Stimulated activated CD8-positive, alpha-beta memory T cell treated with anti-CD3 and anti-CD28 coated beads, Interleukin-4, amount 100 ng/mL, for 4 hours (primary cell): ENCODE results near the gene BMS1.
"Not testable (repeated sequence)": the region's sequence is repeated elsewhere in the genome, so short reads cannot be mapped to it uniquely, and the experiment has no call there.

Experiments used
- DNase-seq, 2 donors: peaks; one replicate each; pipeline ENCODE4 v3.0.0-alpha.2; 2020; ENCODE audit warnings: low read depth in 2 of 2, low spot score in 1 of 2

BMS1 gene

GRCh38 chr10:42866115-42866995, 83.8 kb downstream of the BMS1 start:
- DNase-seq, result no peak

DNA sequence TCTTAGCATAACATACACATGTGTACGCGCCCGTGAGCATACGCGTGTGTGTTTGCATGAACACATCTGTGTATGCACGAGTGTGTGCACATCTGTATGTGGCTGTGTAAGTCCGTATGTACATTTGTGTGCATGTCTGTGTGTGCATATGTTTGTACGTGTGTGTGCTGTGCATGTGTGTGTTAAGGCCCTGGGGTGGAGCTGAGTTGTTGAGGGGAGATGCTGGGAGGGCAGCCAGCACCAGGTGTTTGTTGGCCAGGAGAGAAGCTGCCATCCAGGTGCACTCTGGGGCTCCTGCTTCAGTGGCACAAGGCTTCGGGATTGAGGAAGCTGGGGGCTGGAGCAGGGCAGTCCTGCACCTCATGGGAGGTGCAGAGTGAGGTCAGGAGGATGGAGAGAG, 85.0 kb downstream of the BMS1 start:
- no peak for DNase-seq

GRCh38 chr10:42868530-42868929, 85.9 kb downstream of the BMS1 start:
- DNase-seq, result no peak

DNA sequence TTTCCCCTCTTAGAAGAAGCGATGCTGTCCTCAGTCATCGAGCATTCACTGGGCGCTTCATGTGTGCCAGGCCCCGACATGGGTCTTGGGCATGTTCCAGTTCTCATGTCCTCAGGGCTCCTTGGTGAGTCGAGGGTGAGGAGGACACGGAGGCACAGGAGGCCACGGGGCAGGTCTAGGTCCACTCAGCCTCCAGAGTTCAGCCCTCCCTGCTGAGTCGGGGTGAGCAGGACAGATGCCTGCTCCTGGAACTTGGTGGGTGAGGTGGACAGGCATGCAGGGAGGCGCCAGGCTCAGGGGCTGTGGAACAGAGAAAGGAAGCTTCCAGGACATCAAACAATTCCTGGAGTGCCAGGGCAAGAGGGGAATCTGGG, 87.4 kb downstream of the BMS1 start:
- no peak for DNase-seq

DNA sequence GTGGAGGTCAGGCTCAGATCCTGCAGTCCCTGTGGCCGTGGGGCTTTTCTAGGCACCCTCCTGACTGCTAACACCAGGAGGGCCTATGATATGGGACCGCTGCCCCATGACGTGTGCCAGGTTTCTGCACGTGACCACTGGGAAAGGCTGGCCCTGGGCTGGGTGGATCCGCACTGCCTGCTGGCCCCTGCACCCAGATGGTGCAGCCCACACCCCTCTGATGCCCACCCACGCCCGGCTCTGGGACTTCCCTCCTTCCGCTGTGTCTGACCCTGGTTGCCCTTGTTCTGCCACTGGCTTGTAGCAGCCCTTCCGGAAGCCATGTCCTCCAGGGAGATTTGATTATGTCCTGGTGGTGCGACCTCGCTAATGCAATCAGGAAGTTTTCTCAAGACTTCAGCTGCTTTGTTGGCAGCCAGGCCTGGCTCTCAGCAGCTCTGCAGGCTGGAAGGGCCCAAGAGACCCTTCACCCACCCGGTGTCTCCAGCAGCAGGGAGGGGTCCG, 88.6 kb downstream of the BMS1 start:
- not testable (repeated sequence) for DNase-seq

GRCh38 chr10:42871823-42872222, 89.2 kb downstream of the BMS1 start:
- DNase-seq, result no peak

- no peak for DNase-seq
Measured at GRCh38 chr10:42872865-42873435, 90.4 kb downstream of the BMS1 start.

- DNase-seq, result no peak
Measured at GRCh38 chr10:42874713-42875387, 92.3 kb downstream of the BMS1 start.

DNA sequence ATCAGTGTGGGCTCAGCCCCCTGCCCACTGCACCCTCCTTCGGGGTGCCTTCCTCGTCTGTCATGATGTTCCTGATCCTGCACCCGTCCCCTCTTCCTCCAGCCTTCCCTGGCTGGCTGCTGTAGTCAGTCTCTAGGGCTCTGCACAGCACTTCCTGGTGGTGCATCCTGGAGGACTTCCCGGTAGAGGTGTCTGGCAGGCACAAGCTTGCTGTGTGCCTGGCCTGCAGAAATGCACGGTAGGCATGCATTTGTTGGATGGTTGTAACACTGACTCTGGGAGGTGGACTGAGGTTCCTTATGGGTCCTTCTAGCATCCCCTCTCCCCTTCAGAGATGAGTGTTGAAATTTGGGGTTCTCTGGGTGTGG, 92.8 kb downstream of the BMS1 start:
- DNase-seq, result no peak

GRCh38 chr10:42875798-42876341, 93.3 kb downstream of the BMS1 start:
- no peak for DNase-seq

GRCh38 chr10:42876476-42876875, 93.9 kb downstream of the BMS1 start:
- DNase-seq, result no peak

DNA sequence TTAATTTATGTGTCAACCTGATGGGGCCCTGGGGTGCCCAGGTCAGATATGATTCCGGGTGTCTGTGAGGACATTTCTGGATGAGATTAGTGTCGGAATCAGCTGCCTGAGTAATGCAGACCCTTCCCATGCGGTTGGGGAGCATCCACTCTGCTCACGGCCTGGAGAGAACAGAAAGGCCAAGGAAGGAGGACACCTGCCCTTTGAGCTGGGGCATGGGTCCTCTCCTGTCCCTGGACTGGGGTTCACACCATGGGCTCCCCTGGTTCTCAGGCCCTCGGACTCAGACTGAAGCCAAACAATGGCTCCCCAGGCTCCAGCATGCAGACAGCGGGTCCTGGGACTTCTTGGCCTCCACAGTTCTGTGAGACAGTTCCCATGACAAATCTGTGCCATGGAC, 94.3 kb downstream of the BMS1 start:
- no peak for DNase-seq

DNA sequence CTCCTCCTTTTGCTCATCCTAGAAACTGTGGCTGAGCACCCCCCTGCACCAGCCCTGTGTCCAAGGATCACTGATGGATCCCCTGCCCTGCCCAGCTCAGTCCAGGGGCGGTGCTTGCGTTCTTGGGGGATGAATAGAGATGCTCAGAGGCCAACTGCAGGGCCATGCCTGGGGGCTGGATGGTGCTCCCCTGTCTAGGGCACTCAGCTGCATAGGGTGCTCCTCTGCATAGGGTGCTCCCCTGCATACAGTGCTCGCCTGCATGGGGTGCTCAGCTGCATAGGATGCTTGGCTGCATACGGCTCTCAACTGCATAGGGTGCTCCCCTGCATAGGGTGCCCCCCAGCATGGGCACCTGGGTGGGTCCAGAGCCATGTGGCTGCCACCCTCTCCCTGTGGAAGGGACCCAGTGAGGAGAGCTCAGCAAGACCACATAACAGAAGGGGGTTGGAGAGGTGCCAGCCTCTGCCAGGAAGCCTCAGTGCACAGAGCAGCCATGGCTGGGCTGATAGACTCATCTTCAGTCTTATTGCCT, 95.0 kb downstream of the BMS1 start:
- DNase-seq, result no peak

DNA sequence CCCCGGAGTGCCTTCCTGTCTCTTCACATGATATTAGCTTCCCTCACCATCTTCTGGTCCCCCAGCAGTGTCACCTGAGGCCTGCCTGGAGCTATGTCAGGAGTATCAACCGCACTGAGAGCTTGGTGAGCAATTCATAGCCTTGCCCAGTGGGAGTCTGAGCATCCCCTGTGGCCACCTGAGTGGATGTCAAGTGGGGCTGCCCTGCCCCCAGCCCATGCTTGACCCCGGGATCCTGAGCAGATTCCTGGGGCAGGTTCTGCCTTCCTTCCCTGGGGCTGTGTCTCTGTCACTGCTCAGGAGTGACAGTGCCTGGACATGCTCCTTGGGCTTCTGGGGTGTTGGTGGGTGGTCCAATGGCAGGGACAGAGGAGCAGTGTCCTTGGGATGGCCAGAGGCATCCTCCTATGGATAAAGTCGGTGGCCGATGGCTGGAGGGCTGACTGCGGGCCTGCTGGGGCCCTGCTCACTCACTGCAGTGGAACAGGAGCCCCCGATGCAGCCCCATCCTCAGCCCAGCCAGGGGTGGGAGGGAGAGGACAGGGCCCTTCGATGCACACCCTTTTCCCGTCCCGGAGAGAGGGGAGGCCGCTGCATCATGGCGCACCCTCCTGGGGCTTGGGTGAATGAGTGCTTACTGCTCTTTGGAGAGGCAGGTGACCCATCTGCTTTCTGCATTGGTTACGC, 95.7 kb downstream of the BMS1 start:
- no peak for DNase-seq

- no peak for DNase-seq
Measured at GRCh38 chr10:42878821-42879195, 96.2 kb downstream of the BMS1 start.

DNA sequence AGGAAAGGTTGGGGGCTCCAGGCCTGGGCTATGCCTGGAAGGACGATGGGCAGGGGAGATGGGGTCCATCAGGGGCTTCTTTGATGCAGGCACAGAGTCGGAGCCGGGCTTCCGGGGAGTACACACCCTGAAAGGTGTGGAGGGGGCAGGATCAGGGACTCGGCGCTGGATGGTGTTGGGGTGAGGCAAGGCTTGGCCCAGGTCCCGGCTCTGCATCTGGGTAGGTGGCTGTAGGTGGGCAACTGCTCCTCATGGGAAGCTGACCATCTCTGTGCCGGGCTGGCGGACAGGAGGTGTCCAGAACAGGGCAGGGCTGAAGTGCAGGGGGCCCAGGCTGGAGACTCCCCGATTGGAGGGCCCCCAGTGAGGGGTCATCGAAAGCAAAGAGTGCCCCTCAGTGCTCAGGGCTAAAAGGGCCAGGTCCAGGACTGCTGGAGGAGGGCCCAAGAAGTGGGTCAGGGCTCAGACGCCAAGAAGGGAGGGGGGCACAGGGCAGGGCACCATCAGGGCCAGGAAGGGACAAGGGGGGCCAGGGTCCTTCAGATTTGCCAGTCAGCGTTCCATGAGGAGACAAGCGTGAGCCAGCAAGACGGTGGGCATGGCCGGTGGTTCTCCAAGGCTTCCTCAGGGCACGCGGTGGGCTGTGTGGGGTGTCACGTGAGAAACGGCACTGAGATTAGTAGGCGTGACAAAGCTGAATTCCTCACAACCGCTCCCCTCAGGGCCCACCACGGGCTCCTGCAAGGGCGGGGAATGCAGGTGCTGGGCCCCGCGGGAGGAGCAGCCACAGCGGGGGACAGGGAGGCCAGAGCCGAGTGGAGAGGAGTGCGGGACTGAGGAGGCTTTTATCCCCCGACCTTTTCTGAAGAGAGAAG, 97.0 kb downstream of the BMS1 start:
- DNase-seq, result no peak

DNA sequence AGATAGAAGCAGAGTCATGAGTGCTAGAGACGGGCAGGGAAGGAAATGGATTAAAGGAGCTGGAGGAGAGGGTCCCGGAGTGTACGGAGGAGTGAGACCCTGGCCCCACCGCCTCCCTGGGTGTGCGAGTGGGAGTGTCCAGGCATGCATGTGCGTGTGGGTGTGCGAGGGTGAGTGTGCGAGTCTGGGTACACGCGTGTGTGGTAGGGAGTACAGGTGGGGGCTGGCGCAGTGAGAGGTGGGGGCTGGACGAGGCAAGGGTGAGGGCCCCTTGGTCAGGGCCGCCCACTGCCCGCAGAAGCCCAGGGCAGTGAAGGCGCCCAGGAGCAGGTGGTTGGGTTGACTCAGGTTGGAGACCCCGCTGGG, 97.6 kb downstream of the BMS1 start:
- DNase-seq, result no peak

DNA sequence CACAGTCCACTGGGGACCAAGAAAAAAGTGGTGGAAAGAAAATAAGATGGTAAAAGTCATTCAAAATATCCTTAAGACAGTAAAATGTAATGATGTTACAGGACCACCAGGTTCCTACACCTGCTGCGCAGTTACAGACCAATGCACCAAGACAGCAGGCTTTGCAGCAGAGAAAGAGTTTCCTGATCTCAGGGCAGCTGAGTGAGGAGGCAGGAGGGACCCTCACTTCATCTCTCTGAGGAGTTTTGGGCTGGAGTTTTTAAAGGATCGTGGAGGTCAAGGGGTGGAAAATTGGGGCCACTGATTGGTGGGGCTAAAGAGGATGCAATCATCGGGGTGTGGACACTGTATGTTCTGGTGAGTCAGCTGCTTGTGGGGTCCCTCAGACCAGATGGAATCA, 100.0 kb downstream of the BMS1 start:
- DNase-seq, result no peak
